Measurements from ENCODE around the gene SET. TPM values are rescaled to one million over a fixed set of nuclear protein-coding genes. Genes with fewer than 3 reads are reported as not detected.

SET gene
- total and polyA plus RNA-seq, 2 of the 13 experiments (the other 11 are each of a cell fraction or from before 2014, with no cell fraction given): 94.2 to 611 TPM

GRCh38 chr9:128656416-128657343, 32.3 kb upstream of the SET start, which contains the start of gene DYNC2I2 (continued):
- TF ChIP-seq CBX1 (IDR thresholded peaks at IDR 0.05; ENCODE audit: low read depth) (peak; percentile 58), SAFB2 (CRISPR knock-in tag; IDR thresholded peaks at IDR 0.05; ENCODE audit: borderline replicate concordance, low read depth) (peak; percentile 83; the same call in 1 of the 2 replicates), SNAI1 (CRISPR knock-in tag; IDR thresholded peaks at IDR 0.05; ENCODE audit: borderline replicate concordance) (no peak), AGO1 (IDR thresholded peaks at IDR 0.05; ENCODE audit: low read depth, low read length, poor library complexity, severe bottlenecking) (peak; percentile 77), ZNF20 (CRISPR knock-in tag; IDR thresholded peaks at IDR 0.05) (no peak), CAMTA2 (CRISPR knock-in tag; IDR thresholded peaks at IDR 0.05; ENCODE audit: borderline replicate concordance) (no peak), NR2C2 (CRISPR knock-in tag; IDR thresholded peaks at IDR 0.05; ENCODE audit: borderline replicate concordance) (peak; percentile 99), ZIK1 (CRISPR knock-in tag; IDR thresholded peaks at IDR 0.05; ENCODE audit: borderline replicate concordance, low read depth) (peak; percentile 79; the same call in 1 of the 2 replicates), CBFB (CRISPR knock-in tag; IDR thresholded peaks at IDR 0.05) (peak; percentile 40; the same call in 1 of the 2 replicates), U2AF2 (IDR thresholded peaks at IDR 0.05; ENCODE audit: low read depth, low read length) (peak; percentile 83), HDAC1 (CRISPR knock-in tag; IDR thresholded peaks at IDR 0.05) (peak; percentile 96), ZNF781 (CRISPR knock-in tag; IDR thresholded peaks at IDR 0.05; ENCODE audit: borderline replicate concordance, not compliant biosample characterization) (peak; percentile 90), SETDB1 (CRISPR knock-in tag; IDR thresholded peaks at IDR 0.05; ENCODE audit: borderline replicate concordance) (no peak), ZFP62 (CRISPR knock-in tag; IDR thresholded peaks at IDR 0.05) (no peak), NCOA5 (CRISPR knock-in tag; IDR thresholded peaks at IDR 0.05) (no peak), NR2F1 (CRISPR knock-in tag; IDR thresholded peaks at IDR 0.05) (peak in 1 of 2 experiments; percentile 65; a peak in 1 of 4 replicates), MTF2 (CRISPR knock-in tag; IDR thresholded peaks at IDR 0.05; ENCODE audit: borderline replicate concordance) (no peak; the same call in 1 of the 2 replicates), ZNF598 (CRISPR knock-in tag; IDR thresholded peaks at IDR 0.05; ENCODE audit: borderline replicate concordance) (peak; percentile 68; the same call in 1 of the 2 replicates)
- TF ChIP-seq, protein P1, sequence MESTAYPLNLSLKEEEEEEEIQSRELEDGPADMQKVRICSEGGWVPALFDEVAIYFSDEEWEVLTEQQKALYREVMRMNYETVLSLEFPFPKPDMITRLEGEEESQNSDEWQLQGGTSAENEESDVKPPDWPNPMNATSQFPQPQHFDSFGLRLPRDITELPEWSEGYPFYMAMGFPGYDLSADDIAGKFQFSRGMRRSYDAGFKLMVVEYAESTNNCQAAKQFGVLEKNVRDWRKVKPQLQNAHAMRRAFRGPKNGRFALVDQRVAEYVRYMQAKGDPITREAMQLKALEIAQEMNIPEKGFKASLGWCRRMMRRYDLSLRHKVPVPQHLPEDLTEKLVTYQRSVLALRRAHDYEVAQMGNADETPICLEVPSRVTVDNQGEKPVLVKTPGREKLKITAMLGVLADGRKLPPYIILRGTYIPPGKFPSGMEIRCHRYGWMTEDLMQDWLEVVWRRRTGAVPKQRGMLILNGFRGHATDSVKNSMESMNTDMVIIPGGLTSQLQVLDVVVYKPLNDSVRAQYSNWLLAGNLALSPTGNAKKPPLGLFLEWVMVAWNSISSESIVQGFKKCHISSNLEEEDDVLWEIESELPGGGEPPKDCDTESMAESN (CRISPR knock-in tag; conservative IDR thresholded peaks at IDR 0.05): peak; percentile 94
